Ramos (cell line): ENCODE data around the gene GAS2L3.
"Not testable (repeated sequence)": the region's sequence is repeated elsewhere in the genome, so short reads cannot be mapped to it uniquely, and the experiment has no call there.

Experiments used
- in situ Hi-C: fragments of 300-500 bp; cut with MboI; formaldehyde crosslinking; loops from one replicate; pipeline ENCODE4 v1.14.3; 2022; ENCODE audit warnings: low sequenced_read_pairs; ENCODE audit not compliant: unreplicated experiment

Gene GAS2L3

DNA sequence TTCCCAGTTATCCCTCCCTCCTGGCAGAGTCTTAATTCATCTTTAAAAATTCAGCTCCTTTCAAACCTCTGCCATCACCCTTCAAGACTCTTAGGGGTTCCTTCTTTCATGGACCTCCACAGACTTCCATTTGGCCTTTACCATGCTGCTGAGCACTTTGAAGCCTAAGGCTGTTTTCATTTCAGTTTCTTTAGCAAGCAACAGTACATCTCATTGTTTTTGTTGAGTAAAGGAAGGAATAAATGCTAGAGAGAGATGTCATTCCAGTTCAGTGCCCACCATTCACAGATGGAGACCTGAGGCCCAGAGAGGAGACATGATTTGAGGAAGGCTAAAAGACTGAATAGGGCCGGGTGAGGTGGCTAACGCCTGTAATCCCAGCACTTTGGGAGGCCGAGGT is 1.3 kb upstream of the GAS2L3 start:
- in situ Hi-C loops, result loop anchor here (25.0 kb wide), 1 partner anchor 335 kb away; no protein-coding TSS in a partner anchor

DNA sequence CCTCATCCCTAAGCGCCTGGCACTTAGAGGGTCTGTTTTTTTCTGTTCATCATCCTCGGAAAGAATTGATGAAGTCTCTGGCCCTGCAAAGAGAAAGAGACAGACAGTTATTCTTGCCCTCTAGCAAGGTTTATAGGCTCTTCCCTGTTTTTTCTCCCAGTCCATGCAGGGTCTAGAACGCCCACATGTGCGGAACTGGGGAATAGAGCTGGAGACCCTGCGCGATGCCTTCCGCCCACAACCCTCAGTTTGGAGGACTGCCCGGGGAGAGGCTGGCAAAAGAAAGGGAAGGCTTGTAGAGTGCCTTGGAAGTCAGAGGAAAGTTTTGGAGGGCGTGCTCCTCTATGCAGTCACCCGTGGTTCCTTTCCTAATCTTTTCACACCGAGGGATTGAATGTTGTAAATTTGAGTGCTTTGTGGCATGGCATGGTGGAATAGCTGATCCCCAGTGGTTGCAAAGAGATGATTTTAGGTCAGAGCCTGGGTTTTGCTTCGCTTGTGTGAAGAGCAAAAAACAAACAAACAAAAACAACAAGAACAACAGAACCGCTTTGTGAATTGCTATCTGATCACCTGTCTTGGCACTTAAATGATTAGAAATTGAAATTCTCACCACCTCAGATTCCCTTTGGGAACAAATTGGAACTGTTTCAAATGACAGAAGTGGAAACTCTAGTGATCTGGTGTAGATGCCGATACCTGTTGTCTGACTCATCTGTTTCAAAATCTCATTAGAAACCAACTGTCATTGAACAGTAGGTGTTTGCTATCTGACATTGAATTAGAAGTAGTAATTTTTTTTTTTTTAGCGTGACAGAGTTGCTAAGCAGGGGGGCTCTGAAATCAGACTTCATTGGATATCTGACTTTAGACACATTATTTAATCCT is 947 bp downstream of the GAS2L3 start:
- in situ Hi-C loops, result loop anchor here (25.0 kb wide), 1 partner anchor 337 kb away; no protein-coding TSS in a partner anchor

DNA sequence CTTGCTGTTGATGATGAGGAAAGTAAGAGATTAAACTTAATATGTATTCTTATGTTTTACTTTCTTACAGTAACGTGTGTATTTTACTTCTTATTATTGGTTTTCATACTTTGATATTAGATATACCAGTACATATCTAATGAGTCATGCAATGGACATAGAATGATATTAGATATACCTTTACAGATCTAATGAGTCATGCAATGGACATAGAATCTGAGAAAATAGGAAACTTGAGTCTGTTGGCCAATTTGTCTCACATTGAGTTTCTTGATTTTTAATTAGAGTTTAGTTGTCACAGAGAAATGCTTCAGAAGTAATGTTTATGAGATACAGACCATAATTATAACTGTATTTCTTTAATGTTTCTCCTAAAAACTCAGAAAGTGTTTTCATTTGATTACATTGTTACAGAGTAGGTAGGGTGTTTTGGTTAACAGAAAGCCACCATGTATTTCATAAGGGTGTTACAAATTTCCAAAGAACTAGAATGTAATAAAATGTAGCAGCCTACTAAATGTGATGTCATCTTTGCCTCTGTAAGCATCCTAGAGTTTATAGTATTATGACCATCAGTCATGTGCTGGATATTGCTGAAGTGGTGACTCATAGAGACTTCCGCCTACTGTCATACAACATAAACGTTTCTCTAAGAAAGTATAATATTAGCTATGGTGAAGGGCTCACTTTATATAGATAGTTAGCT is 3.0 kb downstream of the GAS2L3 start:
- in situ Hi-C loops, result no loop called here

DNA sequence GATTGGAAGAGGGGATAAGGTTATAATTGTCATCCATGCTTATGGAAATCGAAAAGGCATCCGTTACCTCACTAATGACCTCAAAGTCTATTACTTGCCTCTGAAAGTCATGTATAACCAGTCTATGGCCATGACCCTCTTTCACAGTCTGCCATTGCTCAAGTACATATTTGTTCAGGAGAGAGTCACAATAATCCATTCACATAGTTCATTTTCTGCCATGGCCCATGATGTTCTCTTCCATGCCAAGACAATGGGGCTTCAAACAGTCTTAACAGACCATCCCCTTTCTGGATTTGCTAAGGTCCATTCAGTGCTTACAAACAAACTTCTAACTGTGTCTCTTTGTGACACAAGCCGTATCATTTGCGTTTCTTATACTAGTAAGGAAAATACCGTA is 5.4 kb downstream of the GAS2L3 start:
- in situ Hi-C loops, result no loop called here

DNA sequence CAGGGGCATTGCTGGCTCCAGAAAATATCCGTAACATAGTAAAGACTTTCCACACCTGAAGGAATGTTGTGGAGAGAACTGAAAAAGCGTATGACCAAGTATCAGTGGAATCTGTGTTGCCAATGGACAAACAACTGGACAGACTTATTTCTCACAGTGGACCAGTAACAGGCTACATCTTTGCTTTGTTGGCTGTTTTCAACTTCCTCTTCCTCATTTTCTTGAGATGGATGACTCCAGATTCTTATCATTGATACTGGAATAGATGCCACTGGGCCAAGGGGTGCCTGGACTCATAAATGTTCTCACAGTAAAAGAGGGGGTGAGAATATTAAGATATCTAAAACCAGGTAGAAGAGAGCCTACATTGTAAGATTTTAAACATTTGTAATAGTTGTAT is 6.4 kb downstream of the GAS2L3 start:
- in situ Hi-C loops, result no loop called here

GRCh38 chr12:100584256-100584655 is 10.8 kb downstream of the GAS2L3 start:
- in situ Hi-C loops, result no loop called here

- in situ Hi-C loops, result no loop called here
Observed at GRCh38 chr12:100591979-100592378, 18.5 kb downstream of the GAS2L3 start.

DNA sequence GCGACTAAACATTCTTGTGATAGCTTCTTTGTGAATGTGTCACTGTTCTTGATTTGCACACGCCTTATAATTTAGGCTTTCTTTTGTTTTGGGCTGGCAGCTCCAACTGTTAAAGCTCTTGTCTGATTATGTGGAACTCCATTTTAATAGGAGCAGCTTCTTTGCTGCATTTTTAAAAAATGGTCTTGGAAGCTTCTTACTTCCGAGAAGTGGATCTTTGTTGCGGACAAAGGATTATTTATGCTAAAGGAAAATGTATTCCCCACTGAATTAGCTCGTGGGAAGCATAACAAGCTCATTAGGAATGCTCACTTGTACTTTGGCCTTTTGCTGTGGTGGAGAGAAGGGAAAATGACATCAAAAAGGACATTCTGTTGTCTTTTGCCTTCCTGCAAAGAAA is 20.0 kb downstream of the GAS2L3 start:
- in situ Hi-C loops, result no loop called here

DNA sequence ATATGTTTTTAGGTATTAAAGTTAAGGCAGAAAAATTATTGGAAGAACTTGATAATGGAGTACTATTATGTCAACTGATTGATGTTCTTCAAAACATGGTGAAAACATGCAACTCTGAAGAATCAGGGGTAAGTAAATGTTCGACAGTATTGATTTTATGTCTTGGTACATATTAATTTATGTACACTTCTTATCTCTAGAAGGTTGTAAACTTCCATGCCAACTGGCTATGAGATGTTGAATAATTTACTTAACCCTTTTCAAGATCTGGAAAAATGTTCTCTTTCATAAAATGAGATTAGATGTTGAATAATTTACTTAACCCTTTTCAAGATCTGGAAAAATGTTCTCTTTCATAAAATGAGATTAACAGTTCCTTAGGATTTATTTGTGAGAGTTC is 28.1 kb downstream of the GAS2L3 start:
- in situ Hi-C loops, result no loop called here

DNA sequence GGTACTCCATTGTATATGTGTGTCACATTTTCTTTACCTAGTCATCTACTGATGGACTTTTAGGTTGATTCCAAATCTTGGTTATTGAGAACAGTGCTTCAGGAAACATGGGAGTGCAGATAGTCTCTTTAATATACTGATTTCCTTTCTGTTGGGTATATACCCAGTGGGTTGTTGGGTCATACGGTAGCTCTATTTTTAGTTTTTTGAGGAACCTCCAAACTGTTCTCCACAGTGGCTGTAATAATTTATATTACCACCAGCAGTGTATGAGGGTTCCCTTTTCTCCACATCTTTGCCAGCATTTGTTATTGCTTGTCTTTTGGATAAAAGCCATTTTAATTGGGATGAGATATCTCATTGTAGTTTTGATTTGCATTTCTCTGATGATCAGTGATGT is 29.5 kb downstream of the GAS2L3 start:
- in situ Hi-C loops, result not testable (repeated sequence)

DNA sequence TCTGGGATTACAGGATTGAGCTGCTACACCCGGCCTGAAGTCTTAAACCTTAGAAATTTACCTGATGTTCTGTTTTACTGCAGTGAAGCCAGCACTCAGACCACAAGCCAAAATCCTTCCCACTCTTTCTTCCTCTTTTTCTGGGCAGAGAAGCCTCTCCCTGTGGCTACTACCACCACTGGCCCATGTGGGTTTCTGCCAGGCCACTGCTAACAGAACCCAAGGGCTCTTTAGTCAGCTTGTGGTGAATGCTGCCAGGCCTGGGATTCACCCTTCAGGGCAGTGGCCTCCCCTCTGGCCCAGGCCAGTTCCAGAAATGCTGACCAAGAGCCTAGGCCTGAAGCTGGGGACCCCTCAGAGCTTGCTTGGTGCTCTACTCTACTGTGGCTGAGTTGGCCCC is 35.3 kb downstream of the GAS2L3 start:
- in situ Hi-C loops, result no loop called here

DNA sequence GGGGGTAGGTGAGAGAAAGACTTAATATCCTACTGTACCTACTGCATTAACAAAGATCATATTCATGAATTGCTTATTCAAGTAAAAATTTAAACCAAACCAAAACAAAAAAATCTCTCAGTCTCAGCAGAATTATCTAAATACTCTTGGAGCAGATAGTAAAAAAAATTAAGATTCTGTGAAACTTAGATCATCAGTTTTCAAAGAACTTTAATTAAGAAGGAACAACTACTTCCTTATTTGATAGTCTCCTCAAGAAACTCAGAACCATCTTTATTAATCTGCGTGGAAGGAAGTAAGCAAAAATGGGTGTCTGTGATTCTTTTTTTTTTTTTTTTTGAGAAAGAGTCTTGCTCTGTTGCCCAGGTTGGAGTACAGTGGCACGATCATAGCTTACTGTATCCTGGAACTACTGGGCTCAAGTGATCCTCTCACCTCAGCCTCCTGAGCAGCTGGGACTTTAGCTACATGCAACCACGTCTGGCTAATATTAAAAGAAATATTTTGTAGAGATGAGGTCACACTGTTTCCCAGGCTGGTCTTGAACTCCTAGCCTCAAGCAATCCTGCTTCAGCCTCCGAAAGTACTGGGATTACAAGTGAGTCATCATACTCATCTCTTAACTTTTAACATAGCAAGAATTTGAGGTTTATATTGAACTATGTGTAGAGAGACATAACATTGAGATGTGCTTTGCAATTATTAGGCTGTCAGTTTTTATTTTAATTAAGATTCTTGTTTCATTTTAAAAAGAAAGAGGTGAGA is 37.4 kb downstream of the GAS2L3 start:
- in situ Hi-C loops, result no loop called here

- in situ Hi-C loops, result no loop called here
Observed at GRCh38 chr12:100612606-100613005, 39.1 kb downstream of the GAS2L3 start.

DNA sequence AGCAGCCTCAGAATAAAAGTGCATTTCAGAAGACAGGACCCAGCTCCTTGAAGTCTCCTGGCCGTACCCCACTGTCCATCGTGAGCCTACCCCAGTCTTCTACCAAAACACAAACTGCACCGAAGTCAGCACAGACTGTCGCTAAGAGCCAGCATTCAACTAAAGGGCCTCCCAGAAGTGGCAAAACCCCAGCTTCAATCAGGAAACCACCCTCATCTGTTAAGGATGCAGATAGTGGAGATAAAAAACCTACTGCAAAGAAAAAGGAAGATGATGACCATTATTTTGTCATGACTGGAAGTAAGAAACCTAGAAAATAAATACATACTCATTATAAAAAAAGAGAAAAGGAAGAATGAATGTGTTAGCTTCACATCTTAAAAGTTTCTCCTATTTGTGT is 51.1 kb downstream of the GAS2L3 start:
- in situ Hi-C loops, result no loop called here

- in situ Hi-C loops, result no loop called here
Observed at GRCh38 chr12:100632445-100632892, 59.0 kb downstream of the GAS2L3 start.

DNA sequence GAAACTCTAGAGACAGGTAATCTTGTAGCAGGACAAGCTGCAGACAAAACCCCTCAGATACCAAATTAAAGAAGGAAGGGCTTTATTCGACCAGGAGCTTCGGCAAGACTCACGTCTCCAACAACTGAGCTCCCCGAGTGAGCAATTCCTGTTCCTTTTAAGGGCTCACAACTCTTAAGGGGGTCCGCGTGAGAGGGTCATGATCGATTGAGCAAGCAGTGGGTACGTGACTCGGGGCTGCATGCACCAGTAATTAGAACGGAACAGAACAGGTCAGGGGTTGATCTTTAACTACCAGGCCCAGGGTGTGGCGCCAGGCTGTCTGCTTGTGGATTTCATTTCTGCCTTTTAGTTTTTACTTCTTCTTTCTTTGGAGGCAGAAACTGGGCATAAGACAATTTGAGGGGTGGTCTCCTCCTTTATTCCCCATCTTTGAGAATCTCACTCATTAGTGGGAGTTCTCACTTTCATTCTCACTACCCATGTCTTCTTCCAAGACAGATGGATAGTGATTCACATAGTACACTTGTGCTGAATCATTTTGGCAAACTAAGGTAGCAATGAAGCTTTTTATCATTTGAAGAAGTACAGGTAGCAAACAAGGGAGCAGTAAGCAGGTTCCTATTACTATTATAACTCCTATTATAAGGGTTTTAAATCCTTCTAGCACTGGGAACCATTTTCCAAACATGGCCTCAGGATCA is 59.8 kb downstream of the GAS2L3 start:
- in situ Hi-C loops, result not testable (repeated sequence)

DNA sequence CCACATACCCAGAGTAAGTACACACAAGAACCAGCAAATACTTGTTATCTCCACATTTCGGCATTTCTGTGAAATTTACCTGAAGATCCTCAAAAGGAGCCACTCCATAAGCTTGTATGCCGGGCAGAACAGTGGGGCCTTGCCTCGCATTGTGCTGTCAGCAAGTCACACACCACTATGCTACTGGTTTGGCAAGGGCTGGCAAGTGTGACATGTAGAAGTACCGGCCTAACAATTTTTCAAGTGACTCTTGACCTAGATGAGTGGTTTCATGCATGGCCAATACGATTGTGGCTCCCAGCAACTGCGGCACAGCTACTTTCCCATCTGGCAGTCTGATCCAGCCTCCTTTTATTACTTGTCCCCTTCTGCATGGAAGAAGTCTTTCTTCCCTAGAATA is 69.8 kb downstream of the GAS2L3 start:
- in situ Hi-C loops, result no loop called here

- in situ Hi-C loops, result no loop called here
Observed at GRCh38 chr12:100646896-100647295, 73.4 kb downstream of the GAS2L3 start.

- in situ Hi-C loops, result no loop called here
Observed at GRCh38 chr12:100651108-100651507, 77.6 kb downstream of the GAS2L3 start.

- in situ Hi-C loops, result no loop called here
Observed at GRCh38 chr12:100651694-100652093, 78.2 kb downstream of the GAS2L3 start.
